Tibial nerve (tissue), 4 donors: ENCODE data around the gene RITA1. TPM values are rescaled to one million over a fixed set of nuclear protein-coding genes. Genes with fewer than 3 reads are reported as not detected.

Experiments used
- DNase-seq, 2 donors: peaks; one replicate each; pipeline ENCODE4 v3.0.0-alpha.2; 2019; ENCODE audit warnings: low spot score in 2 of 2
- H3K27ac ChIP-seq, 4 donors: fragments of 200-600 bp; sonication (generic) in 3 of 4; one replicate each; pipeline ENCODE4 v1.5.1; 2017 to 2019; ENCODE audit warnings: mild to moderate bottlenecking in 1 of 4
- H3K27me3 ChIP-seq, 2 donors: fragments of 200-600 bp; sonication (generic) in 1 of 2; one replicate each; pipeline versions ENCODE4 v1.5.1 to v1.6.0; 2017 to 2019
- H3K36me3 ChIP-seq, 3 donors: fragments of 200-600 bp; sonication (generic); one replicate each; pipeline ENCODE4 v1.5.1; 2018 to 2019
- H3K4me1 ChIP-seq, 4 donors: fragments of 200-600 bp; sonication (generic) in 3 of 4; one replicate each; pipeline ENCODE4 v1.5.1; 2017 to 2019
- H3K4me3 ChIP-seq, 4 donors: fragments of 200-600 bp; sonication (generic) in 3 of 4; one replicate each; pipeline ENCODE4 v1.5.1; 2017 to 2019; ENCODE audit warnings: mild to moderate bottlenecking in 1 of 4, moderate library complexity in 1 of 4
- H3K9me3 ChIP-seq, 4 donors: fragments of 200-600 bp; sonication (generic) in 3 of 4; one replicate each; pipeline ENCODE4 v1.5.1; 2017 to 2019
- CTCF ChIP-seq, 5 experiments: fragments of 200-600 bp in 3 of 5; fragments of 450-650 bp in 2 of 5; sonication (generic) in 3 of 5; IDR thresholded peaks; one replicate each; pipeline ENCODE4 v1.5.1; 2016 to 2019; ENCODE audit warnings: antibody characterized with exemption in 5 of 5, mild to moderate bottlenecking in 3 of 5, moderate library complexity in 2 of 5
- EP300 ChIP-seq, 2 donors: sonication (generic); formaldehyde crosslinking; IDR thresholded peaks; one replicate each; pipeline ENCODE4 v1.6.1; 2017; ENCODE audit warnings: antibody characterized with exemption in 2 of 2, mild to moderate bottlenecking in 1 of 2
- POLR2A ChIP-seq, 2 donors: fragments of 450-650 bp; IDR thresholded peaks; one replicate each; pipeline ENCODE4 v1.6.1; 2017; ENCODE audit warnings: antibody characterized with exemption in 2 of 2, mild to moderate bottlenecking in 2 of 2, moderate library complexity in 2 of 2
- WGBS, 2 donors: methylation state at CpG; one replicate each; pipeline ENCODE4 v1.1.5; 2018; 5-methylcytosine and 5-hydroxymethylcytosine counted together
- total RNA-seq, 4 donors: library from RNA; depleted of rRNA; stranded (reverse); fragments of >200 nt; gene quantifications; one replicate each; pipeline ENCODE4 v1.1.0, GENCODE V29; 2016

Gene RITA1
- total RNA-seq, 4 donors from 2014 or later = 8.3 to 27.5 (median 14.1) TPM

GRCh38 chr12:113220593-113221180 is 35.2 kb downstream of the RITA1 start:
- H3K4me3 ChIP-seq = peak overlapping the region; percentile 41 to 92 (median 52)
- peak overlapping the region; percentile 37 to 90 (median 80) for H3K27ac ChIP-seq
- H3K9me3 ChIP-seq = no peaks in the 10 kb centered on the region
- 1% methylated on average over 23 of the region's 23 CpGs for WGBS, 2 donors
- no peaks in the 10 kb centered on the region for H3K36me3 ChIP-seq
- TF ChIP-seq EP300 (IDR thresholded peaks at IDR 0.05) (peak in 1 of 2 donors; percentile 71), CTCF (IDR thresholded peaks at IDR 0.05) (no peak), POLR2A (IDR thresholded peaks at IDR 0.05) (no peak)
- DNase-seq = no peak
- H3K4me1 ChIP-seq = peaks cover 0 to 69% (median 37%) of the 10 kb centered on the region in 4 donors
- H3K27me3 ChIP-seq = no peaks in the 10 kb centered on the region

- no peaks in the 10 kb centered on the region for H3K27me3 ChIP-seq
- peak in 2 of 5 experiments; percentile 64 to 66 for TF ChIP-seq CTCF (IDR thresholded peaks at IDR 0.05)
- TF ChIP-seq EP300 (IDR thresholded peaks at IDR 0.05) = peak; percentile 78 to 92
- TF ChIP-seq POLR2A (IDR thresholded peaks at IDR 0.05) = peak; percentile 96 to 98
- H3K4me1 ChIP-seq = peaks cover 0 to 62% (median 37%) of the 10 kb centered on the region in 4 donors
- peak within 1 kb of the TSS; percentile 63 to 92 (median 80) for H3K4me3 ChIP-seq
- 1% methylated on average over 60 to 61 of the region's 68 CpGs for WGBS, 2 donors
- H3K9me3 ChIP-seq = no peaks in the 10 kb centered on the region
- peak; percentile 99 to 100 for DNase-seq
- H3K27ac ChIP-seq = peak within 1 kb of the TSS; percentile 78 to 97 (median 96)
- H3K36me3 ChIP-seq = no peaks in the 10 kb centered on the region
These were observed 35.9 kb downstream of the RITA1 start, which contains the start of gene TPCN1 for GRCh38 chr12:113221181-113221996. TPCN1 (plus strand) TSS chr12:113221464; CDS start chr12:113226853, 5,389 bp downstream.

- H3K4me3 ChIP-seq = peak overlapping the region; percentile 63 to 92 (median 80)
- 17% methylated on average over 12 of the region's 12 CpGs for WGBS, 2 donors
- no peaks in the 10 kb centered on the region for H3K27me3 ChIP-seq
- DNase-seq = no peak
- H3K4me1 ChIP-seq = peaks cover 0 to 60% (median 32%) of the 10 kb centered on the region in 4 donors
- H3K36me3 ChIP-seq = peaks cover 0 to 5% (median 0%) of the 10 kb centered on the region in 3 donors
- H3K9me3 ChIP-seq = no peaks in the 10 kb centered on the region
- H3K27ac ChIP-seq = peak overlapping the region; percentile 78 to 97 (median 96)
- no peak for TF ChIP-seq POLR2A (IDR thresholded peaks at IDR 0.05)
- TF ChIP-seq CTCF (IDR thresholded peaks at IDR 0.05) = no peak
- TF ChIP-seq EP300 (IDR thresholded peaks at IDR 0.05) = no peak
These were observed 36.6 kb downstream of the RITA1 start for GRCh38 chr12:113221997-113222729.

GRCh38 chr12:113222730-113223531 is 37.4 kb downstream of the RITA1 start:
- Histone ChIP-seq H3K27me3 (no peaks in the 10 kb centered on the region), H3K4me1 (peaks cover 0 to 58% (median 28%) of the 10 kb centered on the region in 4 donors), H3K9me3 (no peaks in the 10 kb centered on the region), H3K36me3 (peaks cover 0 to 13% (median 0%) of the 10 kb centered on the region in 3 donors), H3K27ac (peak overlapping the region; percentile 78 to 97 (median 96)), H3K4me3 (peak overlapping the region in 3 of 4 donors; percentile 63 to 92 (median 92))
- TF ChIP-seq CTCF (IDR thresholded peaks at IDR 0.05) (peak in 1 of 5 experiments; percentile 13), POLR2A (IDR thresholded peaks at IDR 0.05) (no peak), EP300 (IDR thresholded peaks at IDR 0.05) (peak; percentile 69 to 95)
- WGBS, 2 donors = 7 to 8% methylated on average over 11 of the region's 11 CpGs
- peak; percentile 49 to 75 for DNase-seq
